Measurements from ENCODE around the gene CDH11. TPM values are rescaled to one million over a fixed set of nuclear protein-coding genes. Genes with fewer than 3 reads are reported as not detected.

CDH11 gene
- total RNA-seq, 1 experiment from 2014 or later: not detected

DNA sequence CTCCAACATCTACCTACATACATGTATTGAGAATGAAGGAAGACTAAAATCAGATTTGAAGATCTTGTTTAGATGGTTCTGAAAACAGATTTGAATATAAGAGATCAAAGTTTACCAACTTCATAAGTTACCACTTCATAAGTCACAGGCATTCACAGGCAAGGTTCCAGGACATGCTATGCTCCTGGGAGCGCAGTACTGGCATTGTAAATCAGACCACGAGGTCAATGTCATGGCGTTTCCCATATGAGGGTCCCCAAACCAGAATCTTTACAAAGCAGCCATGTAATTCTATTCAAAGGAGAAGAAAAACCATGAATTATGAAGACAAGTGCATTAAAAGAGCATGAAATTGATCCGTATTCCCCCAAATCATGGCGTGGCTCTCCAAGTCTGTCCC is 3.0 kb downstream of the CDH11 start:
- in situ Hi-C loops (cut with HindIII; ENCODE audit: low sequenced_read_pairs): no loop called here
- no peak for DNase-seq (ENCODE audit: low spot score)

DNA sequence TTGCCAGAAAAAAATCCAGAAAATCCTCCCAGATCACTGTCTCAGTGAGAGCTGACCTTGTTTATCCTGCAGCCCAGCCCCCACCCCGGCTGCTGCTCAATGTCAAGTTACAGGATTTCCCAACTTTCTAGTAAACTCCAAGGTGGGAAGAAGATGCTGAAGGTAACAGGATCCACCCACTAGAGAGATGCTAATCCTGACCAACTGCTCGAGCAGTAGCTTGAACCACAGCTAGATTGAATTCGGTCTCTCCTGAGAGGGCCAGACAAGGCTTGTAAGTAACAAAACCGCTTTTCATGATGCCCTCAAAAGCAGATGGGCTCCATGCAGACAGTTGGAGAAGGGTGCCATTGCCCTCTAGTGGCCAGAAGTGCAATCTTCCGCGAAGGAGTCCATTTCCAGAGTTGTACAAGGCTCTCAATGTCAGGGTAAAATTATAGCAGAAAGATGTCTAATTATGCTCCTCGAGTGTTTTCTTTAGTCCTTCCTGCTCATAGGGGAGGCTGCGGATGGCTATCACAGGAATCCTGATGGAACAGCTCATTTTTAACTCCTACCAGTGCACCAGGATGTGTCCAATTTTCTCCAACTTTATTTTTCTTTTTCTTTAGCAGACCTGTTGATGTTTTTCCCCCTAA is 3.9 kb downstream of the CDH11 start:
- in situ Hi-C loops (cut with HindIII; ENCODE audit: low sequenced_read_pairs): no loop called here
- peak; percentile 94 for DNase-seq (ENCODE audit: low spot score)

DNA sequence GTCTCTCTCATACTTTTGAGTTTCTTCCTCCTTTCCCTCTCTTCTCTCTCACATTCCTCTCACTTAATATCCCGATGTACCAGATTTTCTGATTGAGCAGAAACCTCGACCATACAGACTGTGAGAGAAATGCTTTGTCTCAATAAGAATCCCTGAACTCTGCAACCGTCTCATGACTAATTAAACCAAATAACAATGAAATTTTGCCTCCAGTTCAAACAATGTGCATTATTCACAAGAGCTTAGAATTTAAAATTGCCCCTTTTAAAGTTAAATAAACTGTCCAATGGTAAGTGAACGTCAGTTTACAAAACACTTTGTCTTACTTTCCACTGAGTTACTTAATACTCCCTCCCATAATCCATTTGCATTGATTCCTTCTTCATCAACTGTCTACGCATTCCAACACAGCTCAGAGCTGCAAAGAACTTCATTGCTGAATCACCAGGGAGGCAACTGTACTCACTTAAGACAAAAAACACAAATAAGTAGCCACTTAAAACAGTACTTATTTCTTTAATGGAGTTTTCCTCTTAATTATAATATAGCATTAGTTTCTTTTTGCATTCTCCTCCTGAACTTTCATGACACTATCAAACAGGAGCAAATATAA is 4.9 kb downstream of the CDH11 start:
- no peak for DNase-seq (ENCODE audit: low spot score)
- in situ Hi-C loops (cut with HindIII; ENCODE audit: low sequenced_read_pairs): no loop called here

DNA sequence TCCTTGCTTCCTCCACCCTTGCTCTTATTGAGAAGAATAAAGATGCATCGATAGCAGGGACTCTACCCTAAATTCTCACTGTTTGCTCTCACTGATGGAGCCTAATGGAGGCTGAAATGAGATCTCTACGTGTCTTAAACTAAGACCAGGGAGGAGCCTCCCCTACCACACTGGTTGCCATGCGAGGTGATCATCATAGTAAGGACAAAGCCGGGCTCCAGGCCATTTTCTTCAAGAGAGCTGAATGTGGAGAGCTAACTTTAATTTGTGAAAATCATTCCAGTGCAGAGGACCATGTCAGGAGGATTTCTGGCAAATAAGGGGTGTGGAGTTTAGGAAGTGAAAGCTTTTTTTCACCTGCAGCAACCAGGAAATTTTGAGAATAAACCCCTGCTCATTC is 5.6 kb downstream of the CDH11 start:
- in situ Hi-C loops (cut with HindIII; ENCODE audit: low sequenced_read_pairs): no loop called here
- DNase-seq (ENCODE audit: low spot score): no peak

DNA sequence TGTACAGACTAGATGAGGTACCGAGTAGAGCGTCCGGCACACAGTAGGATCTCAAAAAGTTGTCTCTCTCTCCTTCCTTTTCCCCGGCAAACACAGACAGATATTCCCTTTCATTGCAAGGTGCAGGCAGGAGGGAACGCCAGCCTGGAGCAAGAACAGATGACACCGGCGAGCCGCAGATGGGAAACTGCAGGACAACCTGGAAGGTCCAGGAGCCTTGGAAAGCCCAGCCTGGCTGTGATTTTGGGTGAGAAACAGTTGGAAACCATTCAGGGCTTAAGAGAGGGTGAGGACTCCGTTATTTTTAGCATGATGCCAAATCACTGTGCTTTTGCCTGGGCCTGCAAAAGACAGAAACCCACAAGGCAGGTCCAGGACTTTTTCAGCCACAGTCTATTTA is 7.3 kb downstream of the CDH11 start:
- in situ Hi-C loops (cut with HindIII; ENCODE audit: low sequenced_read_pairs): no loop called here

DNA sequence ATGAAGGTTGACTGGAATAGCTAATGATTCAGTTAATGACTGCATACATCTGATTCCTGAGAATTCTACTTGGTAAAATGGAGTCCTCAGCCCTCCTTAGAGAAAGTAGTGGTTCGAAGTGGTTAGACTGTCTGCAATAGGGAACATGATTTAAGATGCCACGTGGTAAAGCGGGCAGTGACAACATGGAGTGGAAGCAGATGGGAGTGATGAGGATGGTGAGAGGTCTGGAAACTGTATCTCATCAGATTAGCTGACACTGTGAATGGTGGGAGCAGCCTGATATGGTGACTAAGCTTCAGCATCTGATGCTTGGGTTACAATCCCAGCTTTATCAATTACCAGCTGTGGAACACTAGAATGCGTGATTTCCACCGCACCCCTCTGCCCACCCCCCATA is 8.4 kb downstream of the CDH11 start:
- in situ Hi-C loops (cut with HindIII; ENCODE audit: low sequenced_read_pairs): no loop called here
- no peak for DNase-seq (ENCODE audit: low spot score)

More for the DNA sequence above, 7.3 kb downstream of the CDH11 start:
- peak; percentile 97 for DNase-seq (ENCODE audit: low spot score)

DNA sequence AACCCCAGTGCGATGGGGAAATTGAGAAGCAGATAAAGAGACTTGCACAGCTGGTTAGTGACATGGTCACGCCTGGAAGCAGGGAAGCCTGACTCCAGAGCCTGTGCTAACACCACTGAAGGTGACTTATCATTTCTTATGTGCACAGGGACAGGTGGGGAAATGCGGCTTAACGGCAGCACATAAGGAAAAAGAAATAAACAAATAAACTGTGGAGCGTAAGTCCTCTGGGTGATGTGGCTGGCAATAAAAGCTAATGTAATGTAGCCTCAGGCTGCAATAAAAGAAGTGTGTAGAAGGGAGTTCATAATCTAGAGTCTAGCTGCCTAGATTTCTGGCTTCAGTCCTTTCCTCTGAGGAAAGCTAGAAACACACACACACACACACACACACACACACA is 10.6 kb downstream of the CDH11 start:
- no peak for DNase-seq (ENCODE audit: low spot score)
- in situ Hi-C loops (cut with HindIII; ENCODE audit: low sequenced_read_pairs): no loop called here

DNA sequence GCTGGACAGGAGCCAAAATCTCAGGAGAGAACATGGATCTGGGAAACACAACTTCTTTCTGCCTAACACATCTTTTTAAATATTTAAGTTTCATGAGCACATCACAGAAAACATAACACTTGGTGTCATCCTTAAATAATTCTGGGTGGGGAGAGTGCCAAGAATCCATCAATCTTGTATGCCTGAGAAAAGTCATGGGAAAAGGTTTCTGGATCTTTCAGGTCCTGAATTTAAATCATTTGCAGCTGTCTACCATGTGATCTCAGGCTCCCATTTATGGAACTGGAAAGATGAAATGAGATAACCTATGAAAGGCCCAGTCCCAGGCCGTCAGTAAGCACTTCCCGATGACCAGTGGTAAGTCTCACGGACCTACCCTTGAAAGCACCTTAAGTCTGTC is 15.1 kb downstream of the CDH11 start:
- in situ Hi-C loops (cut with HindIII; ENCODE audit: low sequenced_read_pairs): no loop called here
- no peak for DNase-seq (ENCODE audit: low spot score)

DNA sequence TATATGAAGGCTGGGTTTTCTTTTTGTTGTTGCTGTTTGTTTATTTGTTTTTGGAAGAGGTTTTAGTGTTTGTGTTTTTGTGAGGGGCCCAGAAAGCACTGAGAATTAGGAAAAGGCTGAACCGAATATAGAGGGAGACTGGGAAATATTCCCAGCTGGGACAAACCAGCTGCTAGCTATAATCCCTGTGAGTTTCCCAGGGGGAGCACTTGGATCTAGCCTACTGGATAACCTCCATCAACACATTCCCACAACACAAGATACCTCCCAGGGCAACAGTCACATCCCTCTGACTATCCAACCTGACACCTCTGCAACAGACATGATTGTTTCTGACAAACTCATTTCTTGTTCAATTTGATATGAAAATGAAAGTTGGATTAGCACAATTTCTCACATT is 16.7 kb downstream of the CDH11 start:
- in situ Hi-C loops (cut with HindIII; ENCODE audit: low sequenced_read_pairs): no loop called here
- no peak for DNase-seq (ENCODE audit: low spot score)

DNA sequence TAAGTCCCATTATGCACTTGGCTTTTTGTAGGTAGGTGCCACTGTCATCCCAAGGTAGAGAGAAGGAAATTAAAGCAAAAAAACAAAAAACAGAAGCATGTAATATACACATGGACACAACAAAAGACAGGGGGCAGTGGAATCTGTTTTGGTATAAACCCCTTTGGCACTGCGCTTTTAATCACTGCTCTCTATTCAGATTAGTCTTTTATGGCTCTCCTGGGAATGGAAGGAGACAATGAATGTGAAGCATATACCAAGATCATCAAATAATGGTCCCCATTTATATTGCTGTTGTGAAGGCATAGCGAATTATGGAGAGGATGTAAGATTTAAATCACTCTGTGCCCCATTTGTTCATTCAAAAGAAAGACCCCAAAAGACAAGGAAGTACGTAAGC is 17.4 kb downstream of the CDH11 start:
- in situ Hi-C loops (cut with HindIII; ENCODE audit: low sequenced_read_pairs): no loop called here
- no peak for DNase-seq (ENCODE audit: low spot score)

DNA sequence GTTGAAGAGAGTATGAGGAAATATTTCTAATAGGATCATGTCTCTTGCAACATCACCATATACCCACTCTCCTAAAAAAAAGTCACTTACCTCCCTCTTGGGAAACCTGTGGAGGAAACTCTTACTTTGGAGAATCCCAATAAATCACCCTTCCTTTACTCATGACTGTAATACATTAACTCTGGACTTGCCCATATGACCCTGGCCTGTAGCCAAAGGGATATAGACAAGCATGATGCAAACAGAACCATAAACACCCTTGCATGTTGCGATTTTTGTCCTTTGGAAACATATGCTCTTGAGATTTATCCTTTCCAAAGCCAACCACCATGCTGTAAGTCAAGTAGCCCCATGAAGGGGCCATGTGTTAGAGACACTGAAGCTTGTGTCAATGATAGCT is 19.5 kb downstream of the CDH11 start:
- DNase-seq (ENCODE audit: low spot score): no peak
- in situ Hi-C loops (cut with HindIII; ENCODE audit: low sequenced_read_pairs): no loop called here

DNA sequence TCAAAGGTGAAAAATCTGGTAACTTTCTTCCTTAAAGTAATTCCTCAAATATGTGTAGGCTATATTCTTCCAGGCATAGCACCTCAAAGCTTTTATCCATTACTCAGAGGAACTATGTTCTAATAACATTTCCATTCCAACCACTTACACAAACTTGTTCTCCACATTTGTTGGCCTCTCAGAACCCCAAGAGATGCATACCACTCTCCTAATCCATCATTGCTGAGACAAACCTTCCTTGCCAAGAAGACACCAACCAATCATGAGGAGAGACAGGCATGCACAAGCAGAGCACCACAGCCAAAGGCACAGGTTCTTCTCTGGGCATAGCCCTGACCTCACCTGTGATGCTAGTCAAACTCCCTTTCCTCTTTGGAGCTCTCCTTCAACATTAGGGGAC is 20.9 kb downstream of the CDH11 start:
- no peak for DNase-seq (ENCODE audit: low spot score)
- in situ Hi-C loops (cut with HindIII; ENCODE audit: low sequenced_read_pairs): no loop called here

DNA sequence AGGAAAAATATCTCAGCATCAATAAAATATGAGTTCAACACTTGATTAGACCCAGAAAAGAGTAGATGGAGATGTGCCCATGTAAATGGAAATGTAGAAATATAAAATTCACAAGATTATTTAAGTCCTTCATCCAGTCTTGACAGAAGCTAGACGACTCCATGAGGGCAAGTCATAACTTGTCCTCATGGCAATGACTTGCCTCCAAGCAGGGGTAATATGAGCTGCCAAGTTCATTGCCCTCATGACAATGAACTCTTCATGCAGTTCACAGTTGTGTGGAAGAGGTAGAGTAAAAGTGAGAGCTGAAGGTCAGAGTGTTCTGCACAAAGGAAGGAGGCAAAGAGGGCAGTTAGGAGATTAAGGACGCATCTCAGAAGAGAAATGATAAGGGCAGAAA is 22.3 kb downstream of the CDH11 start:
- in situ Hi-C loops (cut with HindIII; ENCODE audit: low sequenced_read_pairs): no loop called here
- no peak for DNase-seq (ENCODE audit: low spot score)

DNA sequence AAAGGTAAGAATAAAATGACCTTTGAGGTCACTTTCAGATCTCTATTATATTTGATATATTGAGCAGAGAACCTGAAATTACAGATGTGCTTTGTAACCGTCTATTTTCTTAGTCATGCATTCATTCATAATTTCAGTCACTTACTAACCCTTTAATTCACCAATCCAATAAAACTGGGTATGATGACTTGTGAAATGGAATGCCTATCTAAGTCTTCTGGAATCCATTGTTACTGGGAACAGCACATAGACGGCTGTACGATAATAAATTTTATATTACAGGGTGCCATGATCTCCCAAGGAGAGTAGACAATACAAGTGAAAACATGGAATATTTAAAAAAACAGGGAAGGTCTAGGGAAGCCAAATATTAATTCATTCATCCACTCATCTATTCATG is 22.9 kb downstream of the CDH11 start:
- no peak for DNase-seq (ENCODE audit: low spot score)
- in situ Hi-C loops (cut with HindIII; ENCODE audit: low sequenced_read_pairs): no loop called here

DNA sequence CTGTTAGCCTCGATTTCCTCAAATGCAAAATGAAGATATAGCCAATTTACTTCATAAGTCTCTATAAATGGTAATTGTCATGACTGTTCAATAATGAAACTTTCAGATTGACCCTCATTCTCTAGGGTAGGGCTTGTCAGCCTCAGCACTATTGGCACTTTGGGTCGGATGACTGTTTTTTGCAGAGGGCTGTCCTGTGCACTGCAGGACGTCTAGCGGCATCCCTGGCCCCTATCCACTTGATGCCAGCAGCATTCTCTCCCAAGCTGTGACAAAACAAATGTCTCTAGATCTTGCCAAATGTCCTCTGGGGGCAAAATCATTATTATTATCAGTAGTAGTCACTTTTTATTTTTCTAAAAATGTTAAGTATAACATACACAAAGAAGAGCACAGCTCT is 24.6 kb downstream of the CDH11 start:
- in situ Hi-C loops (cut with HindIII; ENCODE audit: low sequenced_read_pairs): no loop called here
- peak; percentile 76 for DNase-seq (ENCODE audit: low spot score)

DNA sequence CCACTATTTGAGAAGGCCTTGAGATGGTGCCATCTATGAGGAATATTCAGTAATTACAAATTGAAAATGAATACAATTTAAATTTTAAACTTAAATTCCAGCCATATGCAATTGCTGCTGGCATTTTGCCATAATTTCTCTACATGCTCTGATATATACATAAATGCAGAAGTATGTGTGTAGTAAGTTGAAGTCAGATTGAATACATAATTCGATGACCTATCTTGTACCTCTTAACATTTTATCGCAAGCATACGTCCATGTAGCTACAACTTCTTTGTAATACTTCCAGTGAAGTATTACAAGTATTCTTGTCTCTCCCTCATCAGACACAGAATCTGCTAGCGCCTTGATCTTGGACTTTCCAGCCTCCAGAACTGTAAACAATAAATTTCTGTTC is 26.0 kb downstream of the CDH11 start:
- in situ Hi-C loops (cut with HindIII; ENCODE audit: low sequenced_read_pairs): no loop called here
- DNase-seq (ENCODE audit: low spot score): no peak

DNA sequence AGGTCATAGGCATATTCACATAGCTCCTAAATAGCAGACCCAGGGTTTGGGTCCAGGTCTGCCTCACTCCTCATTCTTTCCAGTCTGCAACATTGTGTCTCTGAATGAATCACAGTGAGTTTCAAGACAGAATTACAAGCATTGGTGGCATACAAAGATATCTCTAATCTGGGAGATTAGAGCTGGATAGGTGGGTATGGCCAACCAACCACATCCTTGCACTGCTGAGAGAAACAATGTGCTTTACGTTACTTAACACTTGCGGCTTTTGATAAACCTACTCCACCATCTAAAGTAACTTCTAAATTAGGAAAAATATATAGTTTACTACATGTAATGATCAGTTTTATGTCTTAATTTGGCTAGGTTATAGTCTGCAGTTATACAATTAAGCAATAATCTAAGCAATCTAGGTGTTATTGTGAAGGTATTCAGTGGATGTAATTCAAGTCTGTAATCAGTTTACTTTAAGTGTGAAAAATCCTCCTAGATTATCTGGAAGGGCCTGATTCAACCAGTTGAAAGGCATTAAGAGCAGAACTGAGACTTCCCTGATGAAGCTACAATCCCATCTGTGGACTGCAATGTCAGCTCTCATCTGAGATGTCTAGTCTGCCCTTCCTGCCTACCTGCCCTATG is 26.7 kb downstream of the CDH11 start:
- no peak for DNase-seq (ENCODE audit: low spot score)
- in situ Hi-C loops (cut with HindIII; ENCODE audit: low sequenced_read_pairs): no loop called here

DNA sequence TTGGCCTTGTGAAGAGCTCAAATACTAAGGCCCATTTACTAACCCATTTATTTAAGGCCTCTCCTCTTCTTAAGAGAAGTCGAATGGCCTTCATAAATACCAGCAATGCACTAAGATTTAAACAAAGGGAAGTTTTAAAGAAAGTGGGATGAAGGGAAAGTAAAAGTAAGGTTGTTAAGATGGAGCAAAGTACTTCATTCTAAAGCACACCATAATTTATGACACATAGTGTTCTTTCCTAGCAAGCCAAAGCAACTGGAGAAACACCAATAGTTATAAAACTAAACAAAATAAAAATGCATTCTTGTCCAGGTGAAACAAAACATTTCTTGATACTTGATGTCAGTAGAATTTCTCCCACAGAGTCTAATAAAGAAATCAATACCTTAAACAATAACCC is 27.9 kb downstream of the CDH11 start:
- in situ Hi-C loops (cut with HindIII; ENCODE audit: low sequenced_read_pairs): no loop called here
- no peak for DNase-seq (ENCODE audit: low spot score)

DNA sequence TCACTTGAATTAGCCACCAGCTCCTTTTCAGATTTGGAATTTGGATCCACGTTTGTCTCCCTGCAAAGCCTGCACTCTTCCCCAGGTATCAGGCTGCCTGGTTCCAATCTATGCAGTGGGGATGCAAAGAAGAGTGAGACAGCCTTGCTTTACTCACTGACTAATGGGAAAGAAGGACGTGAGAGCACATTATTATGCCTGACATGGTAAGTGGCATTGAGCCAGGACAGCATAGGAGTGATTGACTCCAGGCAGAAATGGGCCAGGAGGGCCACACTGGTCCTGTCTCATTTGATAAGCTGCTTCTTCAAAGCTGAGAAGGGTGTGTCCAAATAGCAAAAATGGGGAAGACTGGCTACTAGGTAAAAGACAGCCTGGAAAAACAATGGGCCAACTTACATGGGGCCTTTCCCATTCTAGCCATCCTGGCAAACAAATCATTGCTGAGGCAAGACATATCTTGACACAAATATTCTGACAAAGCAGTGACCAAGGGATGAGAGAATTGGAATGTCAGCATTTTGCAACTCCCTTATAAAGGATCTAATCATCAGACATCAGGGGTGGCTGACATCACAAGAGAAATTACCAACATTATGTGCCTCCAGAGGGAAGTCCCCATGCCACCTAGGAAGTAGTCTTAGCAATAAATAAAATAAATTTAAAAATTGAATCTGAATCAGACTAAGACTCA is 38.6 kb downstream of the CDH11 start:
- in situ Hi-C loops (cut with HindIII; ENCODE audit: low sequenced_read_pairs): no loop called here
- DNase-seq (ENCODE audit: low spot score): peak; percentile 24

DNA sequence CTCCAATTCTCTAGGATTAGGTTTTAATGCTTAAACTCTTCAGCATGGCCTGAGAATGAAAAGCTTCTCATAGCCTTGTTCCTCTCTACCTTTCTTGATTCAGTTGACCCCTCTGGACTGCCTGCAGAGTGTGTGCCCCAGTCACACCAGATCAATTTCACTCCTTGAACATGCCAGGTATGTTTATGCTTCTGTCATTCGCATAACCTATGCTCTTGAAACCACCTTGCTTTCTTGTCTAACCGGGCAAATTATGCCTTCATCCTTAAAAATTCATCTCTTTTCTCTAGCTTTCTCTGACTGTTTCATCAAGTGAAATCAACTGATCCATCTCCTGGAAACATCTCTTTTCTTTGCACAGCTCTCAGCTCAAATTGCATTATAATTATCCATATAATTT is 42.3 kb downstream of the CDH11 start:
- DNase-seq (ENCODE audit: low spot score): no peak
- in situ Hi-C loops (cut with HindIII; ENCODE audit: low sequenced_read_pairs): no loop called here
